HG03064 (cell line): ENCODE data around the gene DEFB113.
A peak's percentile ranks its signal among the peaks of the same experiment; 100 is the strongest.
"Not testable (repeated sequence)": the region's sequence is repeated elsewhere in the genome, so short reads cannot be mapped to it uniquely, and the experiment has no call there.

Experiments used
- ATAC-seq: cut with Tn5 transposase; IDR thresholded peaks from one replicate; pipeline ENCODE4 v1.9.1; 2021; ENCODE audit warnings: low read depth; ENCODE audit not compliant: unreplicated experiment

Gene DEFB113, protein sequence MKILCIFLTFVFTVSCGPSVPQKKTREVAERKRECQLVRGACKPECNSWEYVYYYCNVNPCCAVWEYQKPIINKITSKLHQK

DNA sequence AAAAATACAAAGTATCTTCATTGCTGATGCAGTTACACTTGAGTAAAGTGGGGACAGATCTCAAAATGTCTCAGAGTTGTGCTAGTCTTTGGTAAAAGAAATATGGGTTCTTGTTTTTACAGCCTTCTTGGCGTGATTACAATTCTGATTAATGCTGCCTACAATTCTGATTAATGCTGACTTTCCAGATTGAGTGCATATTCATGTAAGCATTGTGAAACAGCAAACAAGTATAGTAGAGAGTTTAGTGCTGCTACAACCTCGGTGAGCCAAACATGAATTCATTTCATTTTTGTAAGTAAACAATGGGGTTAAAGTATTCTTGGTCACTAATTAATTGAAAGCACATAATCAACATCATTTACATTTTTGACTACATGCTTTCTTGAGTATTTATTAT, at the start of gene DEFB113:
TSS of gene DEFB113 (minus strand) at position 21 of the 400 bp plus-strand sequence. CDS start at position 21, 0 bp downstream.
- ATAC-seq = no peak

DNA sequence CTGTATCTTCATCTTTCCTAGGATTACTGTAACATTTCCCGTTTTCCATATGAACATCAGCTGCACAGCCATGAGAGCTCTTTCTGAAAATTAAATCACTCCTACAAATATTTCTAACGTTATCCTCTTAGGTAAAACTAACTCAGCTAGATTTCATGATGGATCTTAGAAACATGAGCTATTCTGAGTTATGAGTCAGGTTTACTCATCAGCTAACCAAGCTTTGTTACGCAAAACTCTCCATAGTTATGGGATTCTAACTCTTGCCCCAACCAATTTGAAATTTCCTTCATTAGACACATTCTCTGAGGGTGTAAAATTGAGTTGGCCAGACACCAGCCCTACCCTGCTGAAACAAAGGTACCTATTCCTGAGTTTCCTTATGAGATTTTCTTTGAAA, 38.4 kb upstream of the DEFB113 start:
- ATAC-seq = no peak

DNA sequence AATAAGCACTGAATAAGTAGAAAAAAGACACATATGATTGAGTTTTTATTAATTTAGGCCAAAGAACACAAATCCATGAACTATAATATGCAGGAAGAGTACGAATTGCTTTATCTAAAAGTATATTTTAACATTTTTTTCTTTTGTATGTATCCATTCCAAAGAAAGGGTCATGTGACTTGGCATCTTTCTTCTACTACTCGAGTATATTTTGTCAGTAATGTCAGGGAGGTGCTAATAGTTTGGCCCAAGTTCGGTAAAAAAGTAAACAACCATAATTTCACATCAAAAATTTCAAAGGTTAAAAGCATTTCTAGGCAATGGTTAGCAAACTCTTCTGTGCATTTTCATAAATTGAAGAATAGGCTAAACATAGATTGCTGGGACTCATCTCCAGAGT, 33.7 kb upstream of the DEFB113 start:
- ATAC-seq = no peak

DNA sequence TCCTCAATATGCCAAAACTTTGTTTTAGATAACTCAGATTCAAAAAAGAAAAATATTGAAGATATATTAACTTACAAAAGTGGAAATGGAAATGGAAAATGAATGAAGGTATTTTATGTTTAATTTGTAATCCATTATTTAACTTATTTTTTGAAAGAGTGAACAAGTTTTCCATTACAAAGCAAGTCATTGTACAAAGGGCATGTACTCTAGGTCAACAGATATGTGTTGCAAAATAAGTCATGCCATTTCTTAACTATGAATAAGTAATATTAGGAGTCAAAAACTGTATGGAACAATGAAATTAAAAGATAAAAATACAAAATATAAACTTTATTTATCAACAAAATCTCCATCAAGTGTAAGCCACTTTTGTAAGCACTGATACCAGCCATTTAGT, 25.9 kb upstream of the DEFB113 start:
- no peak for ATAC-seq

DNA sequence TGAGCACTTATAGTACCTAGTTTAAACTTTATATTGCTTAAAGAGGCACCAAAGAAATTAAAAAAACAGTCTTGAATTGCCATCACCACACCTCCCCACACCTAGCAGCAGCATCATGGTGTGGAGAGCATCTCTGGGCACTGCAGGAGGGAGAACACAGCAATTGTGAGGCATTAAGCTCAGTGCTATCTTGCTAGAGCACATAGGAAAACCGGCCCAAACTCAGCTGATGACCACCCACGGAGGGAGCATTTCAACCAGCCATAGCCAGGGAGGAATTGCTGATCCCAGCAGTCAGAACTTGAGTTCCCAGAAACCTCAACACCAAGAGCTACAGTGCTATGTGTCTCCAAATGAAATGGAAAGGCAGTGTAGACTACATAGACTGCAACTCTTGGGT, 19.5 kb upstream of the DEFB113 start:
- no peak for ATAC-seq

DNA sequence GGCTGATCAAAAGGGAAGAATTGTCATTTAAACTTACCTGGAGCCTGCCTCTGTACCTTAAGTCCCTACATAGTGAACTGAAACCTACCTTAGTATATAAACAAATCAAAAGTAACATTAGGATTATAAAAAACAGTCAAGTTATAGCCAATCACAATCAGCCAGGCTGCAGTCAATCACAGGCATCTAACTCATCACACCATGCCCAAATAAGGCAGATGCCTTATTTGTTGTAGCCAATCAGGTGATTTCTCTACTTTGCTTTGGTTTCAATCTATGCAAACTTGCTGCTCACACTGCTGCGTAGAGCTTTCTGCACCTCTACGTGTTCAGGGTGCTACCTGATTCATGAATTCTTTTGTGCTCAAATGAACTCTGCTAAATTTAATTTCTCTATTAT, 18.3 kb upstream of the DEFB113 start:
- ATAC-seq = no peak

DNA sequence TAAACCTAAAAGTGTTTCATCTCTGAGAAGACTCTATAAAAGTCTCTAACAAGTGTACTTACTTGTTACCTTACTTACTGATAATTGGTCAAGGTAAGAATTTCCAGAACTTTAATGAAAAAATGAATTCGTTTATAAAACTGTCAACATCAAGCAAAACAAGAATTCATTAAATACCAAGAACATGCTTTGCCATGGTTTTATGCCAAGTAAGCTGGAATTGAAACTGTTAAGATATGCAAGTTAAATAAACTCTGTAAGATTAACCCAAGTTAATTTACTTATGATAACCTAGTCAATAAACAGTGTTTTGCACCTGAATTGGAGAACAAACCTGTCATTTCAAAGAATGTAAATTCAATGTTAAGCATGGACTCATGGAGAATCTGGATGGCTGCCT, 17.1 kb upstream of the DEFB113 start:
- no peak for ATAC-seq

DNA sequence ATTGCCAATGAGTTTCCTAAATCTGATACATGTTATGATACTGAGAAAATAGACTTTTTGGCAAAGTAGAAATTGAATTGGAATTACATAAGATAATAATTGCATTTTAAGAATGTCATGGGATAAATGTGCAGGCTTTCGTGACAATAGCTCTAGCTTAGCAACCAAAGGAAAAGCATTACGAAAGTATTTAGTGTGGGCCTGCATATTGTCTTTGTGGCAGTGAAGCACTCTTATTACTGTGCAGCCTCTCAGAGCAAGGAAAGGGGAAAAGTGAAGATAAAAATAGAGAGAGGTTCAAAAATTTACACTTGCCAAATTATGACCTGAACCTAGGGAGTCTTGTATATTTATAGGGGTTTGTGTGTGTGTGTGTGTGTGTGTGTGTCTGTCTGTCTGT, 12.6 kb upstream of the DEFB113 start:
- no peak for ATAC-seq

DNA sequence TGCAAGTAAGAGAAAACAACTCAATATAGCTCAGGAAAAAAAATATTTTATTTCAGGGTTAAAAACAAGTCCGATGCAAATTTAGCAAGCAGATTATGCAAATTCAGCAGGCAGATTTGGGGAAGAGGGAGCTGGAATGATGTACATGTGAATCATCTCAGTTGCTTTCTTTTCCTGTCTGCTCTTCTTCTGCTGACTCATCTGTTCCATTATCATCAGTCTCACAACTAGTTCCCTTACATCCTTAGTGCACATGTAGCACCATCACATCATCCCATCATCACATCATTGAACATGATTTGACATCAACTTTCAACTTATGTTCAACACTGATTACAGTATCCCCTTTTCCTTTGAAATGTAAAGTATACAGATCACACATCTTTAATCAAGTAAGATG, 11.5 kb upstream of the DEFB113 start:
- ATAC-seq = no peak

DNA sequence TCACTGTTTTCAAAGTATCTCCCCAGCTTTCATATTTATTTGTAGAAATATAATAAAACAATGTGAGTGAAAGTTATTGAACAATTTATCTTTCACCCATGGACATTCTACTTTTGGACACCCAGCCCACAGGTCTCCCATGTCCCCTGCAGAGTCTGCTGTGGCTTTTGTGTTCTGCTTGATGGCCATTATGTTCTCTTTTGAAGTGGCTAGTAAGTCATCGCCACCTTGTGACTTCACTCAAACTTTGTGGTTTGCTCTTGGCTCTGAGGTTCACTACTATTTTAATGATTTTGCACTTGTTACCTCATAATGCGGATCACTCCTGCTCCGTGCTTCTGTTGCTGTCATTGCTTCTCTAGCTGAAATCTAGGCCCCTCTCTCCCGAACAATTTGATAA, 10.2 kb upstream of the DEFB113 start:
- no peak for ATAC-seq

DNA sequence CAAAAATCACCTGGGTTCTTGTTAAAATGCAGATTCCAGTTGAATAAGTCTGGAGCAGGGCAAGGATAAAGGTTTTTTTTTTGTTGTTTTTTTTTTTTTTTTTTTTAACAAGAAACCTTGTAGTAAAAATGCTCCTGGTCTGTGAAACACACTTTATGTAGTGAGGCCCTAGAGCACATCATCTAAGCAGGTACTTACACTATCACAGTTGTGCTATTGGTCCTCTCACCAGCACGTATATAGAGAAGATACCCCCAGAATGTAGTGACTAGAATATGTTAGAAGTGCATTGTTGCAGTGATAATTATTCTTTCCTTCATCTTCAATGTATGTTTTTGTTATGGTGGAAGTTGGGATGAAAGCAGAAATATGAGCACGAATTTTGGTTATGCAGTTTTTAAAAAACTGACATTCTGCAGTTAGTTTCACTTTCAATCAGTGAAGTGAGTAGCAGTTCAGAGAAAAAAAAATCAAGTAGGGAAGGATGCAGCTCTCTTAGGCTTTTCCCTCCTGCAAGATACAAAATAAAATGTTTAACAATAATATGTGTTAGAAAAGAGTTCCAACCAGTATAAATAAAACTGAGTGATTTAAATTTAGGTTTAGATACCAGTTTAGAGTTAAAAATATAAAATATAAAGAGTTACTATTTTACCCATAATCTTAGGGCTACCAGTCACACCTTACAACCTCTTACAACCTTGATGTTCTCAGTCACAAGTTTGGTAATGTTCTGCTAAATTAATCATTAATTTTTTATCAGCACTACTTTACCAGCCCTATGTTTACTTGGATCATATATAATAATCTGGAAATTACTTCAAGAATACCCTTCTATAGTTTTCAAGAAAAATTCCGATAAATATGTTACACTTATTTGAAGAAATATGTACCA, 9.2 kb upstream of the DEFB113 start:
- peak; percentile 51 for ATAC-seq

DNA sequence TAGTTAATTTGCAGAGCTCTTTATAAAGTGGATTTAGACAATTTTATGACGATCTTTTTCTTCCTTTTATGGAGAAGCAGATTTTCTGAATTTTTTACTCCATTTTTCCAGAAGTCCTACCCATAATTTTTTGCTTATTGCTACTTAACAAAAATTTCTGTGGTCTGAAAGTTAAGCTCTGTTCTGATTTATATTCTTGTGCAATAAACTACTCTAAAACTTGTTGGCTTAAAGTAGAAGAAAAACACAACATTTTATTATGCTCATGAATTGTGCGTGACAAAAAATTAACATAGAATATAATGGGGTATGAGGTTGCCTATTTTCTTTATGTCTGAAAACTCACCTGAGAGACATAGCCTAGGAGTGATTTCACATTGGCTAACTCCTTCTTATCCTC, 2.6 kb downstream of the DEFB113 start:
- ATAC-seq = no peak

DNA sequence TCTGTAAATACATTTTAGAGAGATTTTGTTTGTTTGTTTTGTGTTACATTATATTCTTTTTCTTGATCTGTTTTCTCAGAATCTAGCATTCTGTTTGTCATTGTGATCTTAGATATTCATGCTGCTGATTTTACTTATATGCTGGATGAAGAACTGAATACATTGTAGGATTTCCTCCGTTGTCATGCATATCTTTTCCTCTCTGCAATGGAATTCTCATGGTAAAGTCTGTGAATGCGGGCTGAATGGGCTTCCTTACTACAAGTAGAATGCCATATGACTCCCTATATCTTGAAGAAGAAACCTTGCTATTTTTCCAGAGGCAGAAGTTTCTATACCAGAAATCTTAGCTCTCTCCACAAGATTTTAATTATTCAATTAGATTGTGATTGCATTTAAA, 3.1 kb downstream of the DEFB113 start:
- no peak for ATAC-seq

DNA sequence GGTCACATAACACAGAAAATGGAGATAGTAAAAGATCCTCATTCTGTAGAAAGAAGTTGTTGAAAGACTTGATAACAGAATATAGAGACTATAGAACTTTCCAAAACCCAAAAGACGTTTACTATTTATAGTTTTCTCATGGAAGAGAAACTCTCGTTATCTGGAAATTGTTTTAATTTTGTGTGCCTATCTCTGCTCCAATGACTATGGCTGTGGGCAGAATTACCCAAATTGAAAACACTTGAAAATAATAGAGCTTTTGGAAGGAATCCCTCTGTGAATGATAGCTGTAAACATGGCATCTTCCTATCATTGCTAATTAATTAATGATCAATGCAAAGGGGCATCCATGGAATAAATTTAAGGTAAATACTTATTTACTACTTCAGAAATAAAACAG, 5.4 kb downstream of the DEFB113 start, which contains the start of gene DEFB114:
TSS of gene DEFB114 (minus strand) at position 101 of the 400 bp plus-strand sequence. CDS start at position 42, 59 bp downstream.
- no peak for ATAC-seq

DNA sequence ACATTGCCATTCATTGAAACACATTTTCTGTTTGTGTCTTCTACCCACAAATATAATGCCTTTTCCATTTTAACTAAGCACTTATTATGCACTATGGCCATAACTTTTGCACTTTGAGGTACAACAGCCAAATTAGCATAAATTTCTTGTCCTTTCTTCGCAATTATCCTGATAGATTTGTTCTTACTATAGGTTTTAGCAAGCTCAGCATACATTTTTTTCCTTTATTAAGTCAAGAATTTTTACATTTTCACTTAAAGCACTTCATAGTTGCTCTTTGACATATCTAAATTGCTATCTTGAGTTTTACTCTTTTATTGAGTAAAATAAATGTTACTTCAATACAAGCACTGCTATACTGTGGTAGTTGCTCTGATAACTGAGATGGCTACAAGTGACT, 11.2 kb downstream of the DEFB113 start:
- no peak for ATAC-seq

DNA sequence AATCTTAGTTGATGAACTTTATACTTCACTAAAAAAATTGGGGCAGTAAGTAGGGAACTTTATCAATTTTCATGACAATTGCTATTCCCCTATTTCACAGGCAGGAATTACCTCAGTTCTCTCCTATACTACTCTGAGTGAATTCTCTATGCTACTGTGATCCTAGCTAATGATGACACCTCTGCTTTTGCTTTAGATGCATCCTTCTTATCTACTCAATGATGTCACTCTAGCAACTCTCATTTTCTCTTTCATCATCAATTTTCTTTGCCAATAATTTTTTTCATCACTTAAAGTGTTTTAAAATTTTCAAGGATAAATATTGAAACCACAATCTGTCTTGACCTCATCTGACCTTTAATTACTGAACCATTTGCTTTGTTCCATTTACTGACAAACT, 13.6 kb downstream of the DEFB113 start:
- ATAC-seq = no peak

DNA sequence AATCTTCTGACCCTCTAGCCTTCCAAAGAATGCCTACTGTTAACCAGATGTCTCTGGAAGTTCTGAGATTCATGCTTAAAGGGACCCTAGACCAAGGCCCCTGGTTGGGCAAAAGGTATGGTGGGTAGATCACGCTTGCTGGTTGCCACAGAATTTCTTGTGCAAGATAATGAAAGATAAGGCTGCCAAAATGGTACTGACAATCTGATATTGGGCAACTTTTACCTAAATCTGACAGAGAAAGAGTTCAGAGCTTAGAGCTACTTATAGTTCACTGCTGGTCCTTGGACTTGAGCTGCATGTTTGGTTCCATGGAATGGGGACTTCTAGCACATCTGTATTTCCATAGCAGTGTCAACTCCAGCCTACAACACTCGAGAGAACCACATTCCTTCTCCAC, 17.5 kb downstream of the DEFB113 start:
- no peak for ATAC-seq

DNA sequence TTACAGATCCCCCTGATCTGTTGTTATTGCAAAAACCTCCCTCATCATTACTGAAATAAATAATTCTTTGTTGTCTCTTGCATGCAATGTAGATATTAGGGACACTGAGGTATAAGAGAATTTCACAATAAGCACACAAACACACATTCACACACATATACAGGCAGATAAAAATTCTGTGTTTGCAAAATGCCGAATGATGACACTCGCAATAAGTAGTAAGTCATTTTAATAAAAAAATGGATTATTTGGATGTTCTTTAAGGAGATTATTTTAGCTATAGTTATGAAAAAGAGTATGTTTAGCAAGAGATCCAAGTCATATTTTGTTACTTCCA, 19.0 kb downstream of the DEFB113 start:
- no peak for ATAC-seq

DNA sequence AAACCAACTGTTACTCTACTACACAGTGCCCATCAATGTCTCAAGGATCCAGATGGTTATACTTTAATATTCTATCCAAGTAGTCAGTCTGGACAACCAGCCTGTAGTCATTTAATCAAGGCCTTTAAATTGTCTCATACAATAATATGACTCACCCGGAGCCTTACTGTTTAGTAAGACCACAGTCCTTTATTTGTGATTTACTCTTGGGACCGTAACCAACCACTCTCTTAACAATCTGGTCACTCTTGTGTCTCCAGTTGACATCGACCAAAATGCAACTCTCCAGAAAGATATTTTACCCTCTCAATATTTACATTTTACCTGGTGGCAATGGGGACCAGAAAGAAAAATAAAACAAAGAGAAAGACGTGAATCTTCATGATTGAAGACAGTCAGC, 20.4 kb downstream of the DEFB113 start:
- no peak for ATAC-seq

DNA sequence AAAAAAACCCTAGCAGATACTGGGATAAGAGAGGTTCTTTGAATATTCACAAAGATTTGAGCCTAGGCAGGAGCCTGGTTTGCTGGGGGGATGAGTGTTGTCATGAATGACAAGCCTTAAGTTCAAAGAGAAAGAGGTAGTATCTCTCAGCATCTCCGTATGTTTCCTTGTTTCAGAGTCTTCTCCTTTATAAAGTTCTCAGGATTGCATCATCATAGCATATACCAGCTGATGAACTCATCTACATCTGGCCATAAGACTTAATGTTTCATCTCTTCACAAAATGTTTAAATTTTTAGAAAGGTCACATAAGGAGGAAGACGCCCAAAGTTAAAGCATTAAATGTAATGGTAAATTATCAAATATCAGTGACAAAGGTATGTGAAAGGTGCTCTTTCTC, 22.6 kb downstream of the DEFB113 start:
- ATAC-seq = no peak

DNA sequence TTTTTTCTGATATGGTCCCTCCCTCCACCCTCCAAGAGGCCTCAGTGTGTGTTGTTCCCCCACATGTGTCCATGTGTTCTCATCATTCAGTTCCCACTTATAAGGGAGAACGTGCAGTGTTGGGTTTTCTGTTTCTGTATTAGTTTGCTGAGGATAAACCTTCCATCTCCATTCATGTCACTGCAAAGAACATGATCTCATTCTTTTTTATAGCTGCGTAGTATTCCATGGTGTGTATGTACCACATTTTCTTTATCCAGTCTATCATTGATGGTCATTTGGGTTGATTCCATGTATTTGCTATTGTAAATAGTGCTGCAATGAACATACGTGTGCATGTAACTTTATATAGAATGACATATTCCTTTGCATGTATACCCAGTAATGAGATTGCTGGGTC, 25.4 kb downstream of the DEFB113 start:
- not testable (repeated sequence) for ATAC-seq

DNA sequence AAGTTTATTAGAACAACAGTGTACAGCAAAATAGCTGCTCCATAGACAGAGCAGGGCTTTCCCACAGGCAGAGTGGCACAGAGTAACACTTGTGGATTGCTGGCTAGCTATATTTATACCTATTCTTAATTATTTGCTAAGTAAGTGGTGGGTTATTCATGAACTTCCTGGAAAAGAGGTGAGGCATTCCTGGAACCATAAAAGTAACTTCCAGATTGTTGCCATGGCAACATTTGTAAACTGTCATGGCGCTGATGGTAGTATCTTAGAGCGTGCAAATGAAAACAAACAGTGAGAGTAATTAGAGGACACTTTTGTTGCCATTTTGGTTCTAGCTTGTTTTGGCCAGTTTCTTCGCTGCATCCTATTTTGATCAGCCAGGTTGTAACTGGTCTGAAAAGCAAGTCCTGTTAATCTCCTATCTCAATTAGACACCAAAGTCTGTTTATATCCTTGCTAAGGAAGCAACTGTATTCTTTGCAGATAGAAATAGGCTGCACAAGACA, 29.4 kb downstream of the DEFB113 start:
- no peak for ATAC-seq
